SK-N-SH (cell line): ENCODE data around the gene MAPKAPK5. TPM values are rescaled to one million over a fixed set of nuclear protein-coding genes. Genes with fewer than 3 reads are reported as not detected.

ENCODE experiments used
- CTCF ChIA-PET: fragments of 300-600, 350-600 bp; formaldehyde crosslinking; extraction: SDS; loops from one replicate; lab custom pipeline; 2021; lab: Yijun Ruan, JAX
- POLR2A ChIA-PET: fragments of 350-600 bp; sonication (Branson Sonifier 250); formaldehyde crosslinking; extraction: SDS; loops from one replicate; lab custom pipeline; 2020; ENCODE audit warnings: antibody characterized with exemption, inconsistent platforms; lab: Yijun Ruan, JAX
- DNase-seq: peaks from one replicate; pipeline ENCODE4 v3.0.0; 2012
- H2AFZ ChIP-seq: fragments of 200-600 bp; sonication (generic); 2 replicates; pipeline ENCODE4 v1.8.1; 2016; ENCODE audit warnings: antibody characterized with exemption, mild to moderate bottlenecking, low read depth
- H3F3A ChIP-seq: fragments of 200-600 bp; sonication (generic); replicated peaks from 2 replicates; pipeline ENCODE3; 2016; ENCODE audit warnings: antibody characterized with exemption, mild to moderate bottlenecking; ENCODE audit not compliant: insufficient read depth
- H3K27ac ChIP-seq, 2 experiments: fragments of 200-500 bp in 1 of 2; fragments of 200-600 bp in 1 of 2; sonication (Bioruptor generic) in 1 of 2; sonication (generic), shearing (Covaris generic) in 1 of 2; 2 replicates each; pipeline versions ENCODE4 v1.5.1 to v1.6.1; 2014 to 2016; ENCODE audit warnings: low read depth in 2 of 2, inconsistent platforms in 1 of 2, low read length in 1 of 2, mild to moderate bottlenecking in 1 of 2, mixed read lengths in 1 of 2
- H3K27me3 ChIP-seq: fragments of 200-600 bp; sonication (generic), shearing (Covaris generic); 2 replicates; pipeline ENCODE4 v1.6.1; 2016; ENCODE audit warnings: mixed run types; ENCODE audit not compliant: insufficient read depth
- H3K36me3 ChIP-seq, 2 experiments: fragments of 200-500 bp in 1 of 2; fragments of 200-600 bp in 1 of 2; sonication (Bioruptor generic) in 1 of 2; sonication (generic) in 1 of 2; replicated peaks in 1 of 2; 2 replicates each; pipeline versions ENCODE3 to v1.5.1; 2014 to 2016; ENCODE audit warnings: low read length in 1 of 2, mild to moderate bottlenecking in 1 of 2; ENCODE audit not compliant: insufficient read depth in 2 of 2, control insufficient read depth in 1 of 2
- H3K4me1 ChIP-seq, 2 experiments: fragments of 200-500 bp in 1 of 2; fragments of 200-600 bp in 1 of 2; sonication (Bioruptor generic) in 1 of 2; sonication (generic), shearing (Covaris generic) in 1 of 2; 2 replicates each; pipeline versions ENCODE4 v1.5.1 to v1.6.1; 2014 to 2016; ENCODE audit warnings: low read depth in 1 of 2, low read length in 1 of 2, mixed run types in 1 of 2; ENCODE audit not compliant: insufficient read depth in 2 of 2, control insufficient read depth in 1 of 2
- H3K4me2 ChIP-seq: fragments of 200-600 bp; sonication (generic), shearing (Covaris generic); 2 replicates; pipeline ENCODE4 v1.6.1; 2017; ENCODE audit warnings: mixed run types
- H3K4me3 ChIP-seq, 2 experiments: fragments of 200-500 bp in 1 of 2; fragments of 200-600 bp in 1 of 2; sonication (Bioruptor generic) in 1 of 2; sonication (generic), shearing (Covaris generic) in 1 of 2; 2 replicates each; pipeline versions ENCODE4 v1.5.1 to v1.8.1; 2014 to 2016; ENCODE audit warnings: low read depth in 2 of 2, inconsistent platforms in 1 of 2, low read length in 1 of 2, mild to moderate bottlenecking in 1 of 2, mixed read lengths in 1 of 2, moderate library complexity in 1 of 2
- H3K79me2 ChIP-seq: fragments of 200-600 bp; sonication (generic); 2 replicates; pipeline ENCODE4 v1.8.1; 2017; ENCODE audit warnings: mild to moderate bottlenecking; ENCODE audit not compliant: insufficient read depth
- H3K9ac ChIP-seq: fragments of 200-600 bp; sonication (generic); 2 replicates; pipeline ENCODE4 v1.6.1; 2017; ENCODE audit warnings: mixed run types
- H3K9me2 ChIP-seq: fragments of 200-600 bp; sonication (generic); 2 replicates; pipeline ENCODE4 v1.6.1; 2017; ENCODE audit warnings: mixed run types
- H3K9me3 ChIP-seq: fragments of 200-600 bp; sonication (generic); 2 replicates; pipeline ENCODE4 v1.6.1; 2017; ENCODE audit warnings: mixed run types, mild to moderate bottlenecking, moderate library complexity
- H4K20me1 ChIP-seq: fragments of 200-600 bp; sonication (generic); 2 replicates; pipeline ENCODE4 v1.6.1; 2017; ENCODE audit warnings: mild to moderate bottlenecking, mixed run types; ENCODE audit not compliant: insufficient read depth
- CHD2 ChIP-seq: fragments of 150-350 bp; IDR thresholded peaks from 2 replicates; pipeline ENCODE4 v1.6.1; 2018; ENCODE audit warnings: low read length; ENCODE audit not compliant: partially characterized antibody
- ELF1 ChIP-seq: IDR thresholded peaks from 2 replicates; pipeline ENCODE4 v1.4.0; 2012
- EP300 ChIP-seq, 2 experiments: IDR thresholded peaks; 2 replicates each; pipeline versions ENCODE4 v1.4.0 to v1.6.1; 2012; ENCODE audit warnings: borderline replicate concordance in 1 of 2, low read depth in 1 of 2, low read length in 1 of 2
- EZH2phosphoT487 ChIP-seq: fragments of 200-600 bp; sonication (generic); IDR thresholded peaks from 2 replicates; pipeline ENCODE4 v1.6.1; 2017; ENCODE audit warnings: low read depth, mixed run types, mild to moderate bottlenecking, antibody characterized with exemption, moderate library complexity, borderline replicate concordance
- FOSL2 ChIP-seq: IDR thresholded peaks from 2 replicates; pipeline ENCODE4 v1.4.0; 2012; ENCODE audit warnings: low read depth, mild to moderate bottlenecking, moderate library complexity, borderline replicate concordance
- FOXM1 ChIP-seq: IDR thresholded peaks from 2 replicates; pipeline ENCODE4 v1.4.0; 2012; ENCODE audit warnings: low read depth, mild to moderate bottlenecking
- JUND ChIP-seq: IDR thresholded peaks from 2 replicates; pipeline ENCODE4 v1.4.0; 2012
- MAX ChIP-seq: IDR thresholded peaks from 2 replicates; pipeline ENCODE4 v1.4.0; 2012; ENCODE audit warnings: low read depth
- MEF2A ChIP-seq: IDR thresholded peaks from 2 replicates; pipeline ENCODE4 v1.4.0; 2012; ENCODE audit warnings: low read depth, borderline replicate concordance
- MXI1 ChIP-seq: IDR thresholded peaks from 2 replicates; pipeline ENCODE4 v1.6.1; 2012; ENCODE audit warnings: mild to moderate bottlenecking, low read depth, low read length, improper control_type of control experiment
- NFIC ChIP-seq: IDR thresholded peaks from 2 replicates; pipeline ENCODE4 v1.4.0; 2012; ENCODE audit warnings: borderline replicate concordance
- NRF1 ChIP-seq: IDR thresholded peaks from 2 replicates; pipeline ENCODE4 v1.6.1; 2012; ENCODE audit warnings: low read depth, mild to moderate bottlenecking, low read length
- POLR2AphosphoS5 ChIP-seq: IDR thresholded peaks from 2 replicates; pipeline ENCODE4 v1.6.1; 2012; ENCODE audit warnings: low read depth, low read length
- RAD21 ChIP-seq: IDR thresholded peaks from 2 replicates; pipeline ENCODE4 v1.6.1; 2012; ENCODE audit warnings: mild to moderate bottlenecking, low read length
- RCOR1 ChIP-seq: fragments of 150-350 bp; IDR thresholded peaks from 2 replicates; pipeline ENCODE4 v1.6.1; 2017; ENCODE audit warnings: antibody characterized with exemption, low read length
- REST ChIP-seq: IDR thresholded peaks from 2 replicates; pipeline ENCODE4 v1.6.1; 2012; ENCODE audit warnings: mild to moderate bottlenecking, low read depth, low read length, moderate library complexity
- RXRA ChIP-seq: IDR thresholded peaks from 2 replicates; pipeline ENCODE4 v1.4.0; 2012; ENCODE audit warnings: low read depth, mild to moderate bottlenecking, borderline replicate concordance
- SIN3A ChIP-seq: IDR thresholded peaks from 2 replicates; pipeline ENCODE4 v1.6.1; 2012; ENCODE audit warnings: low read depth, mild to moderate bottlenecking, low read length, moderate library complexity, borderline replicate concordance
- YY1 ChIP-seq: IDR thresholded peaks from 2 replicates; pipeline ENCODE4 v1.4.0; 2012; ENCODE audit warnings: low read depth, mild to moderate bottlenecking
- ZBTB33 ChIP-seq: IDR thresholded peaks from 2 replicates; pipeline ENCODE4 v1.4.0; 2012; ENCODE audit warnings: low read depth, borderline replicate concordance
- WGBS: methylation state at CpG from one replicate; pipeline ENCODE4 v1.1.6; 2017; ENCODE audit warnings: low lambda C conversion rate; 5-methylcytosine and 5-hydroxymethylcytosine counted together
- polyA plus RNA-seq, 3 experiments: library from polyadenylated mRNA; depleted of rRNA; stranded (reverse); fragments of >200 nt; gene quantifications; 2 replicates each; pipeline ENCODE4 v1.2.3, GENCODE V29; 2012

The MAPKAPK5 gene
- polyA plus RNA-seq, 1 of the 3 experiments (the other 2 are of a cell fraction), result 38.1 TPM

GRCh38 chr12:111826992-111827391, 15.0 kb upstream of the MAPKAPK5 start:
- Histone ChIP-seq H3K9ac (no peak overlapping the region), H3K79me2 (no peaks in the 10 kb centered on the region), H3K27ac (no peak overlapping the region), H3K9me3 (no peaks in the 10 kb centered on the region), H3K27me3 (no peaks in the 10 kb centered on the region), H3K4me2 (no peak overlapping the region)
- no peak for DNase-seq
- POLR2A ChIA-PET, result no interaction called here
- TF ChIP-seq MAX, result no peak
- no peak for TF ChIP-seq ELF1
- no peak for TF ChIP-seq YY1
- TF ChIP-seq FOXM1, result no peak
- no peak for TF ChIP-seq RXRA
- TF ChIP-seq RCOR1, result no peak
- TF ChIP-seq NRF1, result no peak
- no peak for TF ChIP-seq CHD2
- no peak for TF ChIP-seq RAD21
- TF ChIP-seq ZBTB33, result no peak
- no peak for TF ChIP-seq JUND
- TF ChIP-seq EZH2phosphoT487, result no peak
- TF ChIP-seq POLR2AphosphoS5, result no peak
- no peak for TF ChIP-seq SIN3A
- no peak for TF ChIP-seq EP300 (IDR thresholded peaks at IDR 0.05; ENCODE audit: borderline replicate concordance in 1 of 2, low read depth in 1 of 2, low read length in 1 of 2)
- TF ChIP-seq NFIC, result no peak
- TF ChIP-seq MEF2A, result no peak
- no peak for TF ChIP-seq REST
- TF ChIP-seq MXI1, result no peak
- TF ChIP-seq FOSL2, result no peak
- TF ChIP-seq, all 33 proteins: peak for 0
- Histone ChIP-seq H2AFZ (no peak overlapping the region), H3K9me2 (no peaks in the 10 kb centered on the region), H3F3A (no peaks in the 10 kb centered on the region), H3K4me1 (no peaks in the 10 kb centered on the region), H4K20me1 (no peaks in the 10 kb centered on the region), H3K36me3 (no peaks in the 10 kb centered on the region), H3K4me3 (no peak overlapping the region)
- CTCF ChIA-PET, result interaction anchor here (2.7 kb wide), 1 partner anchor 14 kb away, joined by 17 read pairs; no protein-coding TSS in a partner anchor
- WGBS, result 27% methylated on average over 2 of the region's 2 CpGs
